Measurements from ENCODE around the gene INF2.
A peak's percentile ranks its signal among the peaks of the same experiment; 100 is the strongest.
"Not testable (repeated sequence)": the region's sequence is repeated elsewhere in the genome, so short reads cannot be mapped to it uniquely, and the experiment has no call there.

Gene INF2

DNA sequence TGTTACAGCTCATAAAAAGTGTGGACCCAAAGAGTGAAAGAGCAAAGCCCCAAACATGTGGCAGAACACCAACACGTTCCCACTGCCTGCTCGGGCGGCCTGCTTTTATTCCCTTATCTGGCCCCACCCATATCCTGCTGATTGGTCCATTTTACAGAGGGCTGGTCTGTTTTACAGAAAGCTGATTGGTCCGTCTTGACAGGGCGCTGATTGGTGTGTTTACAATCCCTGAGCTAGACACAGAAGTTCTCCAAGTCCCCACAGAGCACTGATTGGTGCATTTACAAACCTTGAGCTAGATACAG, 61.3 kb downstream of the INF2 start:
- DNase-seq (ENCODE audit: low spot score): not testable (repeated sequence)

DNA sequence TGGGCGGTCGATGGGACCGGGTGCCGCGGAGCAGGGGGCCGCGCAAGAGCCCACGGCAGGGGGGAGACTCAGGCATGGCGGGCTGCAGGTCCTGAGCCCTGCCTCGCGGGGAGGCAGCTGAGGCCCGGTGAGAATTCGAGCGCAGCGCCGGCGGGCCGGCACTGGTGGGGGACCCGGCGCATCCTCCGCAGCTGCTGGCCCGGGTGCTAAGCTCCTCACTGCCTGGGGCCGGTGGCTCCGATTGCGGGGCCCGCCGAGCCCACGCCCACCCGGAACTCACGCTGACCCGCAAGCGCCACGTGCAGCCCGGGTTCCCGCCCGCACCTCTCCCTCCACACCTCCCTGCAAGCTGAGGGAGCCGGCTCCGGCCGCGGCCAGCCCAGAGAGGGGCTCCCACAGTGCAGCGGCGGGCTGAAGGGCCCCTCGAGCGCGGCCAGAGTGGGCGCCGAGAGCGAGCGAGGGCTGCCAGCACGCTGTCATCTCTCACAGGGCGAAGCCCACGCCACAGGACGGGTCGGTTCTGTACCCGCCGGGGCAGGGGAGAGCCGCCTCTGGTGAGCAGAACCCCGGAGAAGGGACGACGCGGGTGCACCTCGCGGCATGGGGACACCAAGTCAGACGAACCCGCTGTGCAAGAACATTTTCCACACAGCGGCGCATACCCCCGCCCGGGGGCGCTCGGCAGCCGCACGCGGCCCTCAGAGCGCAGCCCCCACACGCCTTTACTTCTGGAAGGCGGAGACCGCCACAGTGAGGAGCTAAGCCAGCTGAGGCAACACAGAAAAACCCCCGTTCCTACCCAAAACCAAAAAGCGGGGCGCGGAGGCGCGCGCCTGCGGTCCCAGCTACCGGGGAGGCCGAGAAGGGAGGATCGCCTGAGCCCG, 62.4 kb downstream of the INF2 start:
- DNase-seq (ENCODE audit: low spot score): no peak

DNA sequence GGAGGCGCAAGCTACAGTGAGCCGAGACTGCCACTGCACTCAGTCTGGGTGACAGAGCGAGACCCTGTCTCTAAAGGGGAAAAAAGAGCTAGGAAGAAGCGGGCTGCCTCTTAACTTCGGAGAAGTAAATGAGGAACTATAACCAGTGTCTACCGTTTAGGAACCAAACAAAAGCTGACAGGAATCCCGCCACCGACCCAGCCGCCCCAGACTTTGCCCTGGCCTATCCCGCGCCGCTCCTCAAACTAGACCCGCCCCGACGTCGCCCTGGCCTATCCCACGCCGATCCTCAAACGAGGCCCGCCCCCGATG, 63.0 kb downstream of the INF2 start:
- no peak for DNase-seq (ENCODE audit: low spot score)

DNA sequence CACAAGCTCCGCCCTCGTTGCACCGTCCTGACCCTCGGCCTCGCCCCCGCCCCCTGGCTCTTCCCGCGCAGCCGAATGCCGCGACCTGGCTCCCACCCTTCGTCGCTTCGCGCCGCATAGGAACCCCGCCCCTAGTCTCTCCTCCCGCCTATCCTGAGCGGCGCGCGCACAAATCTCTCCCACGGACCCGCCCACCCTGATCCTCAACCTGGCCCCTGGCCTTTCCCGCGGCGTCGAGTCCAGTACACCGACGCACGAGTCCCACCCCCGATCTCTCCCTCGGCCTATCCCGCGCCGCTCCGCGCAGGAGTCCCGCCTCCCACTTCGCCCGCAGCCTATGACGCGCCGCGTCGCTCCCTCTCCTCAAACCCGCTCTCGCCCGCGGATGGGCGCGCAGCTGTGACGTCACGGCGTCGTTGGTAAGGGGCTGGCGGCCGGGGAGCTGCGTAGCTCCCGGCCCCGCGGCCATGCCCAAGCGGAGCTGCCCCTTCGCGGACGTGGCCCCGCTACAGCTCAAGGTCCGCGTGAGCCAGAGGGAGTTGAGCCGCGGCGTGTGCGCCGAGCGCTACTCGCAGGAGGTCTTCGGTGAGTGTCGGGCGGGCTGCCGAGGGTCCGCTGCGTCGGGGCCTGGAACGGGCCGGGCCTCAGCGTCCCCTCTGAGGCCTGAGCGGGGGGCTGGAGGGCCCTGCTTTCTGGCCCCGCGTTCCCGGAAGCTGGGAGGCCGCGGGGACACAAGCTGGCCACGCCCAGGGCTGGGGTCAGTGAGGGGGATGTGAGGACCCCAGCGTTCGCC, 63.5 kb downstream of the INF2 start, which contains the start of gene SIVA1:
TSS of gene SIVA1 (plus strand) at position 413 of the 793 bp plus-strand sequence. CDS start at position 468, 55 bp downstream.
- peak; percentile 97 for DNase-seq (ENCODE audit: low spot score)

- no peak for DNase-seq (ENCODE audit: low spot score)
These were observed 64.3 kb downstream of the INF2 start for GRCh38 chr14:104753528-104754212.

DNA sequence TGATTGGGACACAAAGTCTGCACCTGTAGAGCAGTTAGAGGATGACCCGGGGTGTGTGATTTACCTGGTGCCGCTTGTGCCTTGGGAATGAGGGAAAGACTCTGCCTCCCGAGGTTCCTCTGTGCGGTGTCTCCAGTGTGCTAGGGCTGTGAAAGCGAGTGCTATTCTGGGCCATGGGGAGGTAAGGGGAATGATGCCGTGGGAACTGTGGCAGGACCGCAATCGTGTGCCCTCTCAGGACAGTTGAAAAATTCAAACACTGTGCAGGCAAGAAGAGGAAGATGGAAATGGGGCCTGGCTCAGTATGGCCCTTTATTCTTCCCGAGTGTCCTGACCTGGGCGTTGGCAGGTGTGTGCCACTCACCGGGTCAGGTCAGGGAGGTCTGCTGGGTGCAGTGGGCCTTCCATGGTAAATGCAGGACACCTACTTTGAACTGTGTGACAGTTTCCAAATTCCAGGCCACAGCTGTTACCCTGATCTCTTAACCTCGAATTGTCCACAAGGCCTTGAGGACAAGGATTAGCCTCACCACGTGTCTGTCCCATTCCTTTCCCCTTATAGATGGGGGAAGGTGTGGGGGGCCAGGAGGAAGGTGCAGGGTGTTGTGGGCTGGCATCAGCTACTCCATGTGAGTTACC, 64.9 kb downstream of the INF2 start:
- DNase-seq (ENCODE audit: low spot score): no peak

GRCh38 chr14:104755621-104756020, 66.2 kb downstream of the INF2 start:
- no peak for DNase-seq (ENCODE audit: low spot score)

DNA sequence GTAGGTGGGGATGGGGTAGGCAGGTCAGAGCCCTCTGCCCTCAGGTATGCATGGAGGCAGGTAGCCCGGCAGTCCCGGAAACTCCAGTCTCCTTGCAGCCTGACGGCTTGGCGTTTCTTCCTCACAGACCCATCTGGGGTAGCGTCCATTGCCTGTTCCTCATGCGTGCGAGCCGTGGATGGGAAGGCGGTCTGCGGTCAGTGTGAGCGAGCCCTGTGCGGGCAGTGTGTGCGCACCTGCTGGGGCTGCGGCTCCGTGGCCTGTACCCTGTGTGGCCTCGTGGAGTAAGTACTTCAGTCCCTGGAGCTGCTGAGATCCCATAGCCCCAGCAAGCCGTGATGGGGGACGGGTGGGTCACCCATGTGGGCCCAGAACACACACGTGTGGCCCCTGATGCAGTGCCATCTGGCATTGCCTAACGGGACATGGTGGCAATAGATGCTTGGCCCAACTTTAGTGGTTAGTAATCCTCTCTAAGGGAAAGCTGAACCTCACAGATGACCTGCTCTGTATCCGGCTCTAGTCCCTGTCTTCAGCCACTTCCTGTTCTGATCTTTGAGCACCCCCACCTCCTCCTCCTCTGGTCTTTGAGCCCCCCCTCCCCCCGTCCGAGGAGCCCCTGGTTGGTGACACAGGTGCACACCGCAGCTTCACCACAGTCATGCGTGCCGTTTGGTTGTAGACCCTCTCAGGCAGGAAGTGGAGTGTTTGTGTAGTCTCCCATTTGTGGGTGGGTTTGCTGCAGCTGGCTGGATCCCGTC, 67.2 kb downstream of the INF2 start:
- no peak for DNase-seq (ENCODE audit: low spot score)

DNA sequence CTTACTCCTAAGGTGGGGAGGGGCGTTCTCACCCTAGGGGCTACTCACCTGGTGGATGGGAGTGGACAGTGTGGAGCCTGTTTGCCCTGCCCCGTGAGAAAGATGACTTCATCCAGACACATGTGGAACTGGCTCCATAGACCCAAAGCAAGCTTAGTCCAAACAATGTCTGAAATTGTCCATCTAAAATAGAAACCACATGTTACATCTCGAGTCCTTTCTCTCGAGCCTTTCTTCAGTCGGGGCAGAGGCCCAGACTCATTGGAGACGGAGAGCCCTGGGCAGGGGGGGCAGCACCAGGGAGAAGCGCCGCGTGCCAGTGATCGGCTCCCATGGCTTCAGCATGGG, 67.8 kb downstream of the INF2 start:
- DNase-seq (ENCODE audit: low spot score): no peak

GRCh38 chr14:104757681-104758392, 68.4 kb downstream of the INF2 start:
- DNase-seq (ENCODE audit: low spot score): no peak

DNA sequence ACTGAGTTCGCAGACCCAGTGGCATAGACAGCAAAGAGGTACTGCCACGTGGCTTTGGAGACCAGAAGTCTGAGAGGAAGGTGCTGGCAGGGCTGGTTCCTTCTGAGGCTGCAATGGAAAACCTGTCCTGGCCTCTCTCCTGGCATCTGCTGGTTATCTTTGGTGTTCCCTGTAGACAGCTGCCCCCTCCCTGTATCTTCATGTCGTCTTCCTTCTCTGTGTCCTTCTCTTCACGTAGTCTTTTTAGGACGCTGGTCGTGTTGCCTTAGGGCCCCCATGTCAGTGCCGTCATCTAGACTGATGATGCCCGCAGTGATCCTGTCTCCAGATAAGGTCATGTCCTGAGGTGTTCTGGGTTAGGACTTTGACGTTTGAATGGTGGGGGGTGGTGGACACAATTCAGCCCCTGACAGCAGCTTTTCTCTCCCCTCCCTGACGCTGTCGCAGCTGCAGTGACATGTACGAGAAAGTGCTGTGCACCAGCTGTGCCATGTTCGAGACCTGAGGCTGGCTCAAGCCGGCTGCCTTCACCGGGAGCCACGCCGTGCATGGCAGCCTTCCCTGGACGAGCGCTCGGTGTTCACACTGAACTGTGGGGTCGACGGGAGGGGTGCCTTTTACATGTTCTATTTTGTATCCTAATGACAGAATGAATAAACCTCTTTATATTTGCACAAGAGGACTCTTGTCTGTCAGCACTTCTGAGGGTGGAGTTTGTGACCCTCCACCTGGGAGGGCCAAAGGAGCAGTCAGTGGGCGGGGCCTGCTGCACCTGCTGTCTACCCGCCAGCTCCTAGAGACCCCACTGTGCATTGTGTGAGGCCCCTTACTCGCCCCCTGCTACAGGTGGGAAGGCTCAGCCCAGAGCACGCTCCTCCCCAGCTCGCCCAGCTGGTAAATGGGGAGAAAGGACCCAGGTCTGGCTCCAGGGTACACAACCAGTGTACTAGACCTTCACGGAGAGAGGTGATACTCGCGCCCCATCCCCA, 69.9 kb downstream of the INF2 start:
- DNase-seq (ENCODE audit: low spot score): no peak

DNA sequence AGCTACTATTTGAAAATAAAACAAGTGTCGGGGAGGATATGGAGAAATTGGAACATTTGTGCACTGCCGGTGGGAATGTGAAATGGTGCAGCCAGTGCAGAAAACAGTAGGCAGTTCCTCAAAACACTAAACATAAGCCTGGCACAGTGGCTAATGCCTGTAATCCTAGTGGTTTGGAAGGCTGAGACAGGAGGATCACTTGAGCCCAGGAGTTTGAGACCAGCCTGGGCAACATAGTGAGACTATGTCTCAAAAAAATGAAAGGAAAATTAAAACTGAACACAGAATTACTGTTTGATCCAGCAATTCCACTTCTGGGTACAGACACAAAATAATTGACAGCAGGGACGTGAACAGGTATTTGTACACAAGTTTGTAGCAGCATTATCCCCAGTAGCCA, 76.1 kb downstream of the INF2 start:
- no peak for DNase-seq (ENCODE audit: low spot score)

DNA sequence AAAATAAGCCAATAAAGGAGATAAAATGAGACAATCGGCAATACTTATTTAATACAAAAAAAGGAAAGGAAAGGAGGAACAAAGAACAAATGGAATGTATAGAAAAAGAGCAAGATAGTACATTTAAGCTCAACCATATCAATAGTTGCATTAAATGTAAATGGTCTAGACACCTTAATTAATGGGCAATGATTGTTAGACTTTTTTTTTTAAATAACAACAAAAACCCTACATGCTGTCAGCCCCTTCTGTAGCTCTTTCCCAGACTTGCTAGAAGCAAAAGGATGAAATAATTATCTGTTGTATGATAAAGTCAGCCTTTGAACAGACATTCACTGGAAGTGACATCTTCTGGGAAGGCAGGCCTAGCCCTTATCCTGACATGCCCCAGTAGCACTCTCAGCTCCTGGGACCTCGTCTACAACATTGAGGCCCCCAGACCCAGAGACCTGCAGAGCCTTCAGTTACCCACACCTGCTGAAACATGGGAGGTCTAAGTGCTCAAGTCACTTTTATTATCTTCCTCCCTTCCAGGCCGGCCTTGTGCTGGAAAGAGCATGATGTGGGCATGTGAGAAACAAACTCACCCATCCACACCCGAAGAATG, 76.9 kb downstream of the INF2 start:
- DNase-seq (ENCODE audit: low spot score): no peak

DNA sequence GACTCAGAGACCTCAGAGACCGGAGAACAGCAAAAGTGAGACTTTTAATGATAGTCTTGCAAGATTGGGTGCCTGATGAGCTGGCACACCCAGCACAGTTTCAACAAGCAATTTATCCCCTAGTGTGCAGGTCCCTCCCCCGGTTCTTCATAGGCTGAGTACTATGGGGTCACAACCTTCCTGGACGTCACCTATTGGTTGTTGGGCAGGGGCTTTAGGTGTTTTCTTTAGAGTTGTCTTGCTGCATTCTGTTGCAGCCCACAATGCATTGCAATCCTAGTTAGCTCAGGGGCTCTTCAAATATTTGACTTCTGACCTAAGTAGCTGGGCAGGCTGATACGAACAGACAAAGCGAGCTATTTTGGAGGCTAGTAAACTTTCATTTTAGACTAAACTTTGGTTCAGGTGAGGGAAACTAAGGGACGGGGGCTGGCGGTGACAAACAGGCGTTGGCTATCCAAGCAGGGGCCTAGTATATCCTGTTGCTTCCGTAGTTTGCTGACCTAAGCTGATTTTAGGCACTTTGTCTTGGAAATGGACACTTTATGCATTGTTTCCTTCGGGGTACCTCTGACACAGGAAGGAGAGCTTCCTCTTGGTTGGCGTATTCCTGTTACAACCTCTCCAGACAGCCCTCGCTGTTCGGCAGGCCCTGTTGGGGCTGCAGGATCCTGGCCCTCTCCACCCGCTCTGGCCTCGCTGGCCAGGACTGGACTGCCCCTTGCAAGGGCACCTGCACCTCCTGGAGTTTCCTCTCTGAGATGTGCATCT, 77.6 kb downstream of the INF2 start:
- DNase-seq (ENCODE audit: low spot score): no peak

GRCh38 chr14:104767634-104767918, 78.2 kb downstream of the INF2 start:
- no peak for DNase-seq (ENCODE audit: low spot score)

- peak; percentile 68 for DNase-seq (ENCODE audit: low spot score)
These were observed 79.3 kb downstream of the INF2 start for GRCh38 chr14:104768437-104769323.

DNA sequence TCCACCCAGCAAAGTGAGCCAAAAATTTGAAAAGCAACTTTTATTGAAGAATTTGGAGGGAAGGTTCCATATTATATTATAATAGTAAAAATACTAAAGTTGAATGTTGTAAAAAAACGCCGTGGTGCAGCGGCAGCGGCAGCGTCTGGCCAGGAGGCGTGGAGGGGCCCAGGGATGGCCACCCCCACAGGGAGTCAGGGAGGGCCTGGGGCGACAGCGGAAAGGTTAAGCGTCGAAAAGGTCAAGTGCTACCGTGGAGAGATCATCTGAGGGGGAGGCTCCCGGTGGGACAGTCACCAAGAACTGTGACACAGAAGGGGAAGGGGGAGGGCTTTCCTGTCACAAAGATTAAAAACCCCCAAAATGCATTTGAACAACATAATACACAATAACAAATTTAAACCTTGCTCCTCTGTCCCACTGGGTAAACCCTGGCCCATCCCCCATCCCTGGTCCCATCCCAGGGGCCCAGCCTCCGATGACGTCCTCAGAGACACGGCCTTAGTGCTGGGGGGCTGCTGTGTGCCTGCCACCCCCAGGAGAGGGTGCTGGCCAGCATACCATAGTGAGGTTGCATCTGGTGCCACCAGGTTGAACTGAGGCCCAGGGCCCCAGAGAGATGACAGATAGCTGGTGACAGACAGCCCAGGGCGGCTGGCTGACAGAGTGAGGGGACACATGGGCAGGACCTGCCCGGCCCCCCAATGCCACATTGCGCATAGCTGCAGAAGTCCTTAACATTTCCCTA, 80.1 kb downstream of the INF2 start:
- DNase-seq (ENCODE audit: low spot score): no peak
